Fibroblast of the conjunctiva (primary cell): ENCODE data around the gene RNASET2.
"Not testable (repeated sequence)": the region's sequence is repeated elsewhere in the genome, so short reads cannot be mapped to it uniquely, and the experiment has no call there.

Experiments used
- DNase-seq: peaks from one replicate; pipeline ENCODE4 v3.0.0-alpha.2; 2010; ENCODE audit warnings: low read depth

RNASET2 gene

GRCh38 chr6:166927240-166927934 is 29.0 kb downstream of the RNASET2 start:
- no peak for DNase-seq

- no peak for DNase-seq
Observed at GRCh38 chr6:166926748-166927147, 29.6 kb downstream of the RNASET2 start.

GRCh38 chr6:166925141-166925996 is 31.0 kb downstream of the RNASET2 start:
- no peak for DNase-seq

- DNase-seq: no peak
Observed at GRCh38 chr6:166924531-166924930, 31.8 kb downstream of the RNASET2 start.

GRCh38 chr6:166922937-166923336 is 33.4 kb downstream of the RNASET2 start:
- no peak for DNase-seq

GRCh38 chr6:166921570-166921969 is 34.8 kb downstream of the RNASET2 start:
- DNase-seq: no peak

GRCh38 chr6:166916824-166917223 is 39.5 kb downstream of the RNASET2 start:
- DNase-seq: no peak

- DNase-seq: not testable (repeated sequence)
Observed at GRCh38 chr6:166915484-166915883, 40.9 kb downstream of the RNASET2 start.

GRCh38 chr6:166914952-166915351 is 41.4 kb downstream of the RNASET2 start:
- not testable (repeated sequence) for DNase-seq

- DNase-seq: no peak
Observed at GRCh38 chr6:166911248-166911677, 45.1 kb downstream of the RNASET2 start.

GRCh38 chr6:166910601-166911000 is 45.7 kb downstream of the RNASET2 start:
- DNase-seq: no peak

GRCh38 chr6:166908811-166909210 is 47.5 kb downstream of the RNASET2 start:
- no peak for DNase-seq

- DNase-seq: no peak
Observed at GRCh38 chr6:166907871-166908806, 48.2 kb downstream of the RNASET2 start.

GRCh38 chr6:166907373-166907841 is 48.9 kb downstream of the RNASET2 start:
- no peak for DNase-seq

- DNase-seq: no peak
Observed at GRCh38 chr6:166906376-166907044, 49.8 kb downstream of the RNASET2 start.

GRCh38 chr6:166905505-166906134 is 50.7 kb downstream of the RNASET2 start:
- DNase-seq: no peak

GRCh38 chr6:166905013-166905412 is 51.3 kb downstream of the RNASET2 start:
- no peak for DNase-seq

GRCh38 chr6:166904101-166904746 is 52.1 kb downstream of the RNASET2 start:
- DNase-seq: no peak

- DNase-seq: no peak
Observed at GRCh38 chr6:166903500-166903899, 52.9 kb downstream of the RNASET2 start.

- DNase-seq: no peak
Observed at GRCh38 chr6:166903027-166903426, 53.3 kb downstream of the RNASET2 start.
